ENCODE measurements around the gene MTA1.

The MTA1 gene

GRCh38 chr14:105440554-105440900 is 20.9 kb downstream of the MTA1 start:
- no peaks in the 10 kb centered on the region for H3F3A ChIP-seq (ENCODE audit: control insufficient read depth, insufficient read depth)
- peaks cover 51% of the 10 kb centered on the region for H3K79me2 ChIP-seq (ENCODE audit: control insufficient read depth, low read length)
- no peak overlapping the region for H3K27ac ChIP-seq (ENCODE audit: low read depth, low read length)
- H3K36me3 ChIP-seq (ENCODE audit: control insufficient read depth, low read length): peaks cover 57% of the 10 kb centered on the region
- TF ChIP-seq CTCF (IDR thresholded peaks at IDR 0.05; ENCODE audit: low read depth, low read length, poor library complexity, severe bottlenecking): no peak
- TF ChIP-seq EZH2phosphoT487 (IDR thresholded peaks at IDR 0.05; ENCODE audit: borderline replicate concordance, low read length): no peak
- peaks cover 3% of the 10 kb centered on the region for H3K4me1 ChIP-seq (ENCODE audit: control insufficient read depth, low read length)
- H4K20me1 ChIP-seq (ENCODE audit: control insufficient read depth, insufficient read depth, low read depth, low read length): peaks cover 16% of the 10 kb centered on the region
- H3K27me3 ChIP-seq (ENCODE audit: control insufficient read depth, low read length): no peaks in the 10 kb centered on the region
- no peaks in the 10 kb centered on the region for H3K9me2 ChIP-seq (replicated peaks; ENCODE audit: control insufficient read depth, low read length)
- no peak overlapping the region for H3K4me3 ChIP-seq (ENCODE audit: low read length)
- no peaks in the 10 kb centered on the region; the same call in 1 of the 2 replicates for H3K9me3 ChIP-seq (ENCODE audit: control insufficient read depth, insufficient read depth, low read length)
- no peak overlapping the region for H3K4me2 ChIP-seq (ENCODE audit: low read length)

- Histone ChIP-seq H3K79me2 (ENCODE audit: control insufficient read depth, low read length) (peaks cover 46% of the 10 kb centered on the region), H3F3A (ENCODE audit: control insufficient read depth, insufficient read depth) (no peaks in the 10 kb centered on the region), H3K9me2 (replicated peaks; ENCODE audit: control insufficient read depth, low read length) (no peaks in the 10 kb centered on the region), H3K36me3 (ENCODE audit: control insufficient read depth, low read length) (peaks cover 55% of the 10 kb centered on the region), H4K20me1 (ENCODE audit: control insufficient read depth, insufficient read depth, low read depth, low read length) (peaks cover 16% of the 10 kb centered on the region), H3K9me3 (ENCODE audit: control insufficient read depth, insufficient read depth, low read length) (no peaks in the 10 kb centered on the region; the same call in 1 of the 2 replicates), H3K4me1 (ENCODE audit: control insufficient read depth, low read length) (no peaks in the 10 kb centered on the region), H3K4me2 (ENCODE audit: low read length) (no peak overlapping the region), H3K27ac (ENCODE audit: low read depth, low read length) (no peak overlapping the region), H3K27me3 (ENCODE audit: control insufficient read depth, low read length) (no peaks in the 10 kb centered on the region), H3K4me3 (ENCODE audit: low read length) (no peak overlapping the region)
- TF ChIP-seq EZH2phosphoT487 (IDR thresholded peaks at IDR 0.05; ENCODE audit: borderline replicate concordance, low read length): no peak
- TF ChIP-seq CTCF (IDR thresholded peaks at IDR 0.05; ENCODE audit: low read depth, low read length, poor library complexity, severe bottlenecking): no peak
These were observed 21.4 kb downstream of the MTA1 start for GRCh38 chr14:105440992-105441391.

- no peak for TF ChIP-seq EZH2phosphoT487 (IDR thresholded peaks at IDR 0.05; ENCODE audit: borderline replicate concordance, low read length)
- TF ChIP-seq CTCF (IDR thresholded peaks at IDR 0.05; ENCODE audit: low read depth, low read length, poor library complexity, severe bottlenecking): no peak
- no peaks in the 10 kb centered on the region for H3K4me1 ChIP-seq (ENCODE audit: control insufficient read depth, low read length)
- H3F3A ChIP-seq (ENCODE audit: control insufficient read depth, insufficient read depth): no peaks in the 10 kb centered on the region
- H4K20me1 ChIP-seq (ENCODE audit: control insufficient read depth, insufficient read depth, low read depth, low read length): peaks cover 16% of the 10 kb centered on the region
- H3K27ac ChIP-seq (ENCODE audit: low read depth, low read length): no peak overlapping the region
- H3K27me3 ChIP-seq (ENCODE audit: control insufficient read depth, low read length): no peaks in the 10 kb centered on the region
- no peak overlapping the region for H3K4me3 ChIP-seq (ENCODE audit: low read length)
- peaks cover 49% of the 10 kb centered on the region for H3K36me3 ChIP-seq (ENCODE audit: control insufficient read depth, low read length)
- peaks cover 41% of the 10 kb centered on the region for H3K79me2 ChIP-seq (ENCODE audit: control insufficient read depth, low read length)
- no peaks in the 10 kb centered on the region; the same call in 1 of the 2 replicates for H3K9me3 ChIP-seq (ENCODE audit: control insufficient read depth, insufficient read depth, low read length)
- H3K9me2 ChIP-seq (replicated peaks; ENCODE audit: control insufficient read depth, low read length): no peaks in the 10 kb centered on the region
- H3K4me2 ChIP-seq (ENCODE audit: low read length): no peak overlapping the region
These were observed 22.5 kb downstream of the MTA1 start for GRCh38 chr14:105442125-105442524.
